RPMI7951 (cell line): Measurements from ENCODE around the gene PML. TPM values are rescaled to one million over a fixed set of nuclear protein-coding genes. Genes with fewer than 3 reads are reported as not detected.

ENCODE experiments used
- total RNA-seq: library from RNA; depleted of rRNA; stranded (reverse); fragments of >200 nt; shearing (Covaris generic); gene quantifications from 2 replicates; pipeline ENCODE4 v1.2.3, GENCODE V29; 2014; rRNA removed

The PML gene
- total RNA-seq, 1 experiment from 2014 or later = 26.1 TPM

Other genes with a start within 250 kb of the PML start
- gene INSYN1, start 241.4 kb upstream of the PML start, total RNA-seq = not detected in 2 replicates
- gene TBC1D21, start 121.2 kb upstream of the PML start, total RNA-seq = not detected in 2 replicates
- 45.9 and 55.0 TPM in 2 replicates for gene LOXL1, start 68.3 kb upstream of the PML start, total RNA-seq
- gene STOML1, start 2.4 kb upstream of the PML start, total RNA-seq = 20.4 and 26.8 TPM in 2 replicates
- gene GOLGA6A, start 87.8 kb downstream of the PML start, total RNA-seq = not detected in 2 replicates
- 0.72 and 1.8 TPM in 2 replicates for gene ISLR2, start 135.9 kb downstream of the PML start, total RNA-seq
- 2.5 and 8.8 TPM in 2 replicates for gene ISLR, start 179.0 kb downstream of the PML start, total RNA-seq
- 95.7 and 114 TPM in 2 replicates for gene STRA6, start 208.1 kb downstream of the PML start, total RNA-seq
- 1.1 and 2.1 TPM in 2 replicates for gene CCDC33, start 241.6 kb downstream of the PML start, total RNA-seq